T-helper 17 cell (primary cell): ENCODE data around the gene STK38. TPM values are rescaled to one million over a fixed set of nuclear protein-coding genes. Genes with fewer than 3 reads are reported as not detected.
"Not testable (repeated sequence)": the region's sequence is repeated elsewhere in the genome, so short reads cannot be mapped to it uniquely, and the experiment has no call there.

ENCODE experiments used
- ATAC-seq: fragments of 150-1000 bp; cut with Tn5 transposase; 2 replicates; pipeline ENCODE4 v1.10.0; 2021; ENCODE audit warnings: mild to moderate bottlenecking, moderate library complexity
- DNase-seq, 3 donors: peaks; one replicate each; pipeline versions ENCODE4 v3.0.0 to v3.0.0-alpha.2; 2020 to 2021
- H3K9me3 ChIP-seq: one replicate; pipeline ENCODE4 v1.7.0; 2013; ENCODE audit warnings: low read length, mild to moderate bottlenecking; ENCODE audit not compliant: control insufficient read depth, poor library complexity, severe bottlenecking
- H3K27ac Mint-ChIP-seq: one replicate; pipeline ENCODE4 v1.8.0; 2022; ENCODE audit warnings: mild to moderate bottlenecking, moderate library complexity, mixed read lengths
- H3K27me3 Mint-ChIP-seq: one replicate; pipeline ENCODE4 v1.8.0; 2022; ENCODE audit warnings: mixed read lengths
- H3K36me3 Mint-ChIP-seq: one replicate; pipeline ENCODE4 v1.8.0; 2022; ENCODE audit warnings: low read depth, mixed read lengths
- H3K4me1 Mint-ChIP-seq: one replicate; pipeline ENCODE4 v1.8.0; 2022; ENCODE audit warnings: mild to moderate bottlenecking, mixed read lengths
- H3K4me3 Mint-ChIP-seq: one replicate; pipeline ENCODE4 v1.8.0; 2022; ENCODE audit warnings: mild to moderate bottlenecking, moderate library complexity, mixed read lengths
- total RNA-seq, 4 donors: library from RNA in 2 of 4; stranded (reverse) in 2 of 4; gene quantifications; one replicate each; pipeline ENCODE4 v1.2.3 and lab custom pipeline; 2022 to 2026

STK38 gene
- total RNA-seq, 2 donors from 2014 or later = 85.0 to 85.5 TPM

- ATAC-seq, H3K27me3 Mint-ChIP-seq, H3K36me3 Mint-ChIP-seq, H3K9me3 ChIP-seq, DNase-seq, H3K4me3 Mint-ChIP-seq: not testable (repeated sequence)
- Mint-ChIP-seq H3K27ac (peak overlapping the region; percentile 82), H3K4me1 (peaks cover 26% of the 10 kb centered on the region)
Measured at GRCh38 chr6:36449173-36449572, 98.1 kb downstream of the STK38 start.

DNA sequence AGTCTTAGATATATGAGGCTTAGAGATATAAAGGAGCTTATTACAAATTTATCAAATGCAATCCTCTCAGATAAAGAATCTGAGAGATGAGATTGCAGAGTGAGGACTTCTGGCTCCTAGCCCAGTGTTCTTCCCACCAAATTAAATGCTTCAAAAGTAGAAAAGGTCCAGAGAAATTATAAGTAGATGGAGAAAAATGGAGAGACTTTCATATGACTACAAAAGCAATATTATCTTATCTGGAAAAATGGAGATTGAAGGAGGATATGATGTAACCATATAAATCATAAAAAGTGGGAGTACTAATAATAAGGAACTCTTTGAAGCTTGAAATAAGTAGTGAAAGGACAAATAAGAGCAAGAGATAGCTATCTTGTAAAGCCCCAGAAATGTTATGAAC, 101.7 kb downstream of the STK38 start:
- no peaks in the 10 kb centered on the region for H3K9me3 ChIP-seq
- peak overlapping the region; percentile 45 for H3K4me3 Mint-ChIP-seq
- ATAC-seq (no peak), DNase-seq (no peak)
- H3K27ac Mint-ChIP-seq = peak overlapping the region; percentile 96
- peaks cover 36% of the 10 kb centered on the region for H3K4me1 Mint-ChIP-seq
- H3K36me3 Mint-ChIP-seq = no peaks in the 10 kb centered on the region
- no peaks in the 10 kb centered on the region for H3K27me3 Mint-ChIP-seq

DNA sequence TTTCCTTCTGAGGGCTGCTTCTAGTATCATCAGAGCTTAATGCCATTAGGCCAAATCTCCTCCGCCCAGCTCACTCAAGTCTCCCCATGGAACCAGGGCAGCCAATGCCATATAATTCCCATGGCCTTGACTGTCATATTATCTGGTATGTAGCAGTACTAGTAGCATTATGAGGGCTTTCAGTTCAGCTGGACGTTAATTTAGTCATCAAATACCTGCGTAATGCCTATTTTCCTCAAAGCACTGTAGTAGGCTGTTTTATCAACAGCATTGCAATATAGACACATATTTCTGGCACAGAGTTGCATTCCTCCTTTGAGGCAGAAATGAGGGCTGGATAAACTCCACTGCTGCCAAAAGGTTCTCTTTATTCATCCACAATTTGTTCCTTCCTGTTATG, 102.8 kb downstream of the STK38 start:
- Mint-ChIP-seq H3K4me3 (peak overlapping the region; percentile 93), H3K27ac (peak overlapping the region; percentile 96), H3K4me1 (peaks cover 31% of the 10 kb centered on the region), H3K27me3 (no peaks in the 10 kb centered on the region), H3K36me3 (no peaks in the 10 kb centered on the region)
- DNase-seq = no peak
- ATAC-seq = no peak
- no peaks in the 10 kb centered on the region for H3K9me3 ChIP-seq

Other genes starting within 250 kb of the STK38 start
- not detected for gene BNIP5, start 210.6 kb downstream of the STK38 start, total RNA-seq
- gene ETV7, start 159.8 kb downstream of the STK38 start, total RNA-seq = 1 to 10 TPM in 1 of 2 donors, under 1 TPM in 1; 0.37 to 2.6 TPM
- gene PXT1, start 104.6 kb downstream of the STK38 start, total RNA-seq = under 1 TPM; 0.30 to 0.60 TPM
- gene KCTD20, start 104.5 kb downstream of the STK38 start, total RNA-seq = 10 to 100 TPM; 31.3 to 54.1 TPM
- gene SRSF3, start 46.9 kb upstream of the STK38 start, total RNA-seq = 100 to 1,000 TPM; 638 to 646 TPM
- gene CDKN1A, start 131.2 kb upstream of the STK38 start, total RNA-seq = 100 to 1,000 TPM; 180 to 255 TPM
- gene RAB44, start 150.3 kb upstream of the STK38 start, total RNA-seq = under 1 TPM; 0.21 to 0.77 TPM